ENCODE data around the gene TMEM178B.

Gene TMEM178B

GRCh38 chr7:141290365-141290764 is 216.5 kb downstream of the TMEM178B start:
- Histone ChIP-seq H3K27ac (replicated peaks) (no peak overlapping the region), H3K4me3 (replicated peaks; ENCODE audit: insufficient read depth, low read length) (no peak overlapping the region), H3K27me3 (ENCODE audit: insufficient read depth, poor library complexity, severe bottlenecking) (peaks cover 5% of the 10 kb centered on the region)
- TF ChIP-seq REST (IDR thresholded peaks at IDR 0.05; ENCODE audit: insufficient replicate concordance, low read depth) (no peak), POLR2AphosphoS5 (IDR thresholded peaks at IDR 0.05; ENCODE audit: low read depth) (no peak), SPI1 (IDR thresholded peaks at IDR 0.05; ENCODE audit: borderline replicate concordance, low read depth) (no peak), CTCF (IDR thresholded peaks at IDR 0.05; ENCODE audit: insufficient read depth, low read length) (no peak), GABPA (IDR thresholded peaks at IDR 0.05; ENCODE audit: low read depth) (no peak)
- no peak for DNase-seq (ENCODE audit: low read depth in 1 of 2, low spot score in 1 of 2)

- no peak for TF ChIP-seq SPI1 (IDR thresholded peaks at IDR 0.05; ENCODE audit: borderline replicate concordance, low read depth)
- TF ChIP-seq POLR2AphosphoS5 (IDR thresholded peaks at IDR 0.05; ENCODE audit: low read depth) = no peak
- TF ChIP-seq GABPA (IDR thresholded peaks at IDR 0.05; ENCODE audit: low read depth) = no peak
- no peak for TF ChIP-seq CTCF (IDR thresholded peaks at IDR 0.05; ENCODE audit: insufficient read depth, low read length)
- TF ChIP-seq REST (IDR thresholded peaks at IDR 0.05; ENCODE audit: insufficient replicate concordance, low read depth) = no peak
- Histone ChIP-seq H3K27ac (replicated peaks) (no peak overlapping the region), H3K27me3 (ENCODE audit: insufficient read depth, poor library complexity, severe bottlenecking) (peaks cover 5% of the 10 kb centered on the region), H3K4me3 (replicated peaks; ENCODE audit: insufficient read depth, low read length) (no peak overlapping the region)
- no peak for DNase-seq (ENCODE audit: low read depth in 1 of 2, low spot score in 1 of 2)
Observed at GRCh38 chr7:141290973-141291372, 217.1 kb downstream of the TMEM178B start.

- no peak for TF ChIP-seq GABPA (IDR thresholded peaks at IDR 0.05; ENCODE audit: low read depth)
- TF ChIP-seq SPI1 (IDR thresholded peaks at IDR 0.05; ENCODE audit: borderline replicate concordance, low read depth) = peak; percentile 49; the same call in 1 of the 2 replicates
- TF ChIP-seq REST (IDR thresholded peaks at IDR 0.05; ENCODE audit: insufficient replicate concordance, low read depth) = no peak
- TF ChIP-seq POLR2AphosphoS5 (IDR thresholded peaks at IDR 0.05; ENCODE audit: low read depth) = no peak
- TF ChIP-seq CTCF (IDR thresholded peaks at IDR 0.05; ENCODE audit: insufficient read depth, low read length) = no peak
- Histone ChIP-seq H3K4me3 (replicated peaks; ENCODE audit: insufficient read depth, low read length) (peak overlapping the region; percentile 12; the same call in 1 of the 2 replicates), H3K27me3 (ENCODE audit: insufficient read depth, poor library complexity, severe bottlenecking) (peaks cover 5% of the 10 kb centered on the region), H3K27ac (replicated peaks) (no peak overlapping the region)
- peak in 1 of 2 experiments; percentile 19 for DNase-seq (ENCODE audit: low read depth in 1 of 2, low spot score in 1 of 2)
Observed at GRCh38 chr7:141291541-141291940, 217.7 kb downstream of the TMEM178B start.
